SK-N-SH treated with all-trans-retinoic acid at 6 μM for 48 hours (cell line): Measurements from ENCODE around the gene PLEKHN1.
A peak's percentile ranks its signal among the peaks of the same experiment; 100 is the strongest.

Experiments
- ATAC-seq: fragments of 200-7000 bp; cut with Tn5 transposase; 3 replicates; pipeline ENCODE4 v1.9.1; 2020; ENCODE audit warnings: mild to moderate bottlenecking, moderate library complexity
- BACH2 ChIP-seq: fragments of 250-450 bp; sonication (Bioruptor Pico); IDR thresholded peaks from 2 replicates; pipeline ENCODE4 v1.9.0; 2021; ENCODE audit warnings: mild to moderate bottlenecking, borderline replicate concordance
- CSDC2 ChIP-seq: fragments of 250-450 bp; sonication (Bioruptor Pico); IDR thresholded peaks from 2 replicates; pipeline ENCODE4 v1.5.0; 2020; ENCODE audit warnings: mild to moderate bottlenecking, moderate library complexity
- ESRRG ChIP-seq: fragments of 250-450 bp; sonication (Bioruptor Pico); IDR thresholded peaks from 2 replicates; pipeline ENCODE4 v1.6.1; 2021; ENCODE audit warnings: mild to moderate bottlenecking
- GLIS3 ChIP-seq: fragments of 250-450 bp; sonication (Bioruptor Pico); IDR thresholded peaks from 2 replicates; pipeline ENCODE4 v1.5.0; 2020; ENCODE audit warnings: mild to moderate bottlenecking, moderate library complexity
- ISL1 ChIP-seq: fragments of 250-450 bp; sonication (Bioruptor Pico); IDR thresholded peaks from 2 replicates; pipeline ENCODE4 v2.1.2; 2022; ENCODE audit warnings: mild to moderate bottlenecking, moderate library complexity
- OSR1 ChIP-seq: fragments of 250-450 bp; sonication (Bioruptor Pico); IDR thresholded peaks from 2 replicates; pipeline ENCODE4 v1.8.0; 2022; ENCODE audit warnings: moderate library complexity, mild to moderate bottlenecking, inconsistent platforms
- RARB ChIP-seq: fragments of 250-450 bp; sonication (Bioruptor Pico); IDR thresholded peaks from 2 replicates; pipeline ENCODE4 v1.8.0; 2021; ENCODE audit warnings: mild to moderate bottlenecking, moderate library complexity
- SNAI2 ChIP-seq: fragments of 250-450 bp; sonication (Bioruptor Pico); IDR thresholded peaks from 2 replicates; pipeline ENCODE4 v1.5.0; 2020; ENCODE audit warnings: mild to moderate bottlenecking, moderate library complexity
- TCF4 ChIP-seq: fragments of 250-450 bp; sonication (Bioruptor Pico); IDR thresholded peaks from 2 replicates; pipeline ENCODE4 v1.8.0; 2021; ENCODE audit warnings: mild to moderate bottlenecking, moderate library complexity, borderline replicate concordance
- TOX ChIP-seq: fragments of 250-450 bp; sonication (Bioruptor Pico); IDR thresholded peaks from 2 replicates; pipeline ENCODE4 v1.8.0; 2021; ENCODE audit warnings: mild to moderate bottlenecking, moderate library complexity, borderline replicate concordance
- ZC3H10 ChIP-seq: fragments of 250-450 bp; sonication (Bioruptor Pico); IDR thresholded peaks from 2 replicates; pipeline ENCODE4 v1.5.1; 2021; ENCODE audit warnings: mild to moderate bottlenecking, moderate library complexity
- ZFP3 ChIP-seq: fragments of 250-450 bp; sonication (Bioruptor Pico); IDR thresholded peaks from 2 replicates; pipeline ENCODE4 v1.5.0; 2020; ENCODE audit warnings: mild to moderate bottlenecking, moderate library complexity
- ZFP30 ChIP-seq: fragments of 450-650 bp; formaldehyde crosslinking; IDR thresholded peaks from 2 replicates; pipeline ENCODE4 v1.5.0; 2022; ENCODE audit warnings: mild to moderate bottlenecking, moderate library complexity
- ZNF565 ChIP-seq: fragments of 450-650 bp; formaldehyde crosslinking; conservative IDR thresholded peaks from 2 replicates; pipeline ENCODE4 v1.5.0; 2020; ENCODE audit warnings: low read depth, mild to moderate bottlenecking, moderate library complexity
- ZNF70 ChIP-seq: fragments of 450-650 bp; formaldehyde crosslinking; IDR thresholded peaks from 2 replicates; pipeline ENCODE4 v1.5.0; 2020; ENCODE audit warnings: mild to moderate bottlenecking, moderate library complexity
- ZNF8 ChIP-seq: fragments of 450-650 bp; formaldehyde crosslinking; IDR thresholded peaks from 2 replicates; pipeline ENCODE4 v1.5.0; 2020; ENCODE audit warnings: mild to moderate bottlenecking, moderate library complexity
- TF ChIP-seq, protein P1 (sequence below): fragments of 250-450 bp; sonication (Bioruptor Pico); IDR thresholded peaks from 2 replicates; pipeline ENCODE4 v1.5.1; 2020; ENCODE audit warnings: low read depth, mild to moderate bottlenecking, moderate library complexity
- TF ChIP-seq, protein P2 (sequence below): fragments of 250-450 bp; sonication (Bioruptor Pico); IDR thresholded peaks from 2 replicates; pipeline ENCODE4 v1.5.0; 2020; ENCODE audit warnings: mild to moderate bottlenecking, moderate library complexity
- TF ChIP-seq, protein P3 (sequence below): fragments of 250-450 bp; sonication (Bioruptor Pico); IDR thresholded peaks from 2 replicates; pipeline ENCODE4 v1.5.1; 2021; ENCODE audit warnings: mild to moderate bottlenecking, moderate library complexity
- TF ChIP-seq, protein P4 (sequence below): fragments of 250-450 bp; sonication (Bioruptor Pico); IDR thresholded peaks from 2 replicates; pipeline ENCODE4 v1.8.0; 2020; ENCODE audit warnings: mild to moderate bottlenecking, moderate library complexity, borderline replicate concordance

PLEKHN1 gene, protein sequence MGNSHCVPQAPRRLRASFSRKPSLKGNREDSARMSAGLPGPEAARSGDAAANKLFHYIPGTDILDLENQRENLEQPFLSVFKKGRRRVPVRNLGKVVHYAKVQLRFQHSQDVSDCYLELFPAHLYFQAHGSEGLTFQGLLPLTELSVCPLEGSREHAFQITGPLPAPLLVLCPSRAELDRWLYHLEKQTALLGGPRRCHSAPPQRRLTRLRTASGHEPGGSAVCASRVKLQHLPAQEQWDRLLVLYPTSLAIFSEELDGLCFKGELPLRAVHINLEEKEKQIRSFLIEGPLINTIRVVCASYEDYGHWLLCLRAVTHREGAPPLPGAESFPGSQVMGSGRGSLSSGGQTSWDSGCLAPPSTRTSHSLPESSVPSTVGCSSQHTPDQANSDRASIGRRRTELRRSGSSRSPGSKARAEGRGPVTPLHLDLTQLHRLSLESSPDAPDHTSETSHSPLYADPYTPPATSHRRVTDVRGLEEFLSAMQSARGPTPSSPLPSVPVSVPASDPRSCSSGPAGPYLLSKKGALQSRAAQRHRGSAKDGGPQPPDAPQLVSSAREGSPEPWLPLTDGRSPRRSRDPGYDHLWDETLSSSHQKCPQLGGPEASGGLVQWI

DNA sequence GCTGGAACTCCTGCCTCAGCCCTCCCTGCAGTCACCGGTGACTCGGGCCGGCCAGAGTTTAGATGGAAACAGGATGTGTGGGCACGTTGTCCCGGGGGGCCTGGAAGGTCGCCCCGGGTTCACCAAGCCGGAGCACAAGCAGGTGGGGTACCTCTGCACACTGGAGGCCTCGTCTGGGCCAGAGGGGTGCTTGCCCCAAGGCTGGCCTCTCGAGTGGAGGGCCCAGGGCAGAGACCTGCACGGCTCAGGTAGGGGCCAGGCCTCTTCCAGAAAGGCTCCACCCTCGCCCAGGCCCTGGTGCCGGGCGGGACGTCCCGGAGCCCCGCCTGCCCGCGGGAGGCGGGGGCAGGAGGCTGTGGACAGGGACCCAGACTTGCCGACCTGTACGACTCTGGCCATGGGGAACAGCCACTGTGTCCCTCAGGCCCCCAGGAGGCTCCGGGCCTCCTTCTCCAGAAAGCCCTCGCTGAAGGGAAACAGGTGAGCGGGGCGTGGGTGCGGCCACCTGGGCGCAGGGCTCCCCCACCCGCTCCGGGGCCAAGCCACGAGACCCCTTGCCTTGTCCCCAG is at the start of gene PLEKHN1:
TSS of gene PLEKHN1 (plus strand) at position 348 of the 569 bp plus-strand sequence. CDS start at position 398, 50 bp downstream.
- TF ChIP-seq, protein P1, sequence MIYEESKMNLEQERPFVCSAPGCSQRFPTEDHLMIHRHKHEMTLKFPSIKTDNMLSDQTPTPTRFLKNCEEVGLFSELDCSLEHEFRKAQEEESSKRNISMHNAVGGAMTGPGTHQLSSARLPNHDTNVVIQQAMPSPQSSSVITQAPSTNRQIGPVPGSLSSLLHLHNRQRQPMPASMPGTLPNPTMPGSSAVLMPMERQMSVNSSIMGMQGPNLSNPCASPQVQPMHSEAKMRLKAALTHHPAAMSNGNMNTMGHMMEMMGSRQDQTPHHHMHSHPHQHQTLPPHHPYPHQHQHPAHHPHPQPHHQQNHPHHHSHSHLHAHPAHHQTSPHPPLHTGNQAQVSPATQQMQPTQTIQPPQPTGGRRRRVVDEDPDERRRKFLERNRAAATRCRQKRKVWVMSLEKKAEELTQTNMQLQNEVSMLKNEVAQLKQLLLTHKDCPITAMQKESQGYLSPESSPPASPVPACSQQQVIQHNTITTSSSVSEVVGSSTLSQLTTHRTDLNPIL (CRISPR knock-in tag), result no peak
- no peak for TF ChIP-seq TOX
- no peak for TF ChIP-seq TCF4 (CRISPR knock-in tag)
- TF ChIP-seq ZNF70 (CRISPR knock-in tag), result no peak
- no peak for TF ChIP-seq ZNF565
- TF ChIP-seq CSDC2 (CRISPR knock-in tag), result no peak
- no peak for TF ChIP-seq GLIS3 (CRISPR knock-in tag)
- TF ChIP-seq ISL1 (CRISPR knock-in tag), result no peak
- TF ChIP-seq ZFP3, result no peak
- TF ChIP-seq, protein P2, sequence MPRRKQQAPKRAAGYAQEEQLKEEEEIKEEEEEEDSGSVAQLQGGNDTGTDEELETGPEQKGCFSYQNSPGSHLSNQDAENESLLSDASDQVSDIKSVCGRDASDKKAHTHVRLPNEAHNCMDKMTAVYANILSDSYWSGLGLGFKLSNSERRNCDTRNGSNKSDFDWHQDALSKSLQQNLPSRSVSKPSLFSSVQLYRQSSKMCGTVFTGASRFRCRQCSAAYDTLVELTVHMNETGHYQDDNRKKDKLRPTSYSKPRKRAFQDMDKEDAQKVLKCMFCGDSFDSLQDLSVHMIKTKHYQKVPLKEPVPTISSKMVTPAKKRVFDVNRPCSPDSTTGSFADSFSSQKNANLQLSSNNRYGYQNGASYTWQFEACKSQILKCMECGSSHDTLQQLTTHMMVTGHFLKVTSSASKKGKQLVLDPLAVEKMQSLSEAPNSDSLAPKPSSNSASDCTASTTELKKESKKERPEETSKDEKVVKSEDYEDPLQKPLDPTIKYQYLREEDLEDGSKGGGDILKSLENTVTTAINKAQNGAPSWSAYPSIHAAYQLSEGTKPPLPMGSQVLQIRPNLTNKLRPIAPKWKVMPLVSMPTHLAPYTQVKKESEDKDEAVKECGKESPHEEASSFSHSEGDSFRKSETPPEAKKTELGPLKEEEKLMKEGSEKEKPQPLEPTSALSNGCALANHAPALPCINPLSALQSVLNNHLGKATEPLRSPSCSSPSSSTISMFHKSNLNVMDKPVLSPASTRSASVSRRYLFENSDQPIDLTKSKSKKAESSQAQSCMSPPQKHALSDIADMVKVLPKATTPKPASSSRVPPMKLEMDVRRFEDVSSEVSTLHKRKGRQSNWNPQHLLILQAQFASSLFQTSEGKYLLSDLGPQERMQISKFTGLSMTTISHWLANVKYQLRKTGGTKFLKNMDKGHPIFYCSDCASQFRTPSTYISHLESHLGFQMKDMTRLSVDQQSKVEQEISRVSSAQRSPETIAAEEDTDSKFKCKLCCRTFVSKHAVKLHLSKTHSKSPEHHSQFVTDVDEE (CRISPR knock-in tag), result no peak
- TF ChIP-seq ZNF8 (CRISPR knock-in tag), result no peak
- TF ChIP-seq, protein P3, sequence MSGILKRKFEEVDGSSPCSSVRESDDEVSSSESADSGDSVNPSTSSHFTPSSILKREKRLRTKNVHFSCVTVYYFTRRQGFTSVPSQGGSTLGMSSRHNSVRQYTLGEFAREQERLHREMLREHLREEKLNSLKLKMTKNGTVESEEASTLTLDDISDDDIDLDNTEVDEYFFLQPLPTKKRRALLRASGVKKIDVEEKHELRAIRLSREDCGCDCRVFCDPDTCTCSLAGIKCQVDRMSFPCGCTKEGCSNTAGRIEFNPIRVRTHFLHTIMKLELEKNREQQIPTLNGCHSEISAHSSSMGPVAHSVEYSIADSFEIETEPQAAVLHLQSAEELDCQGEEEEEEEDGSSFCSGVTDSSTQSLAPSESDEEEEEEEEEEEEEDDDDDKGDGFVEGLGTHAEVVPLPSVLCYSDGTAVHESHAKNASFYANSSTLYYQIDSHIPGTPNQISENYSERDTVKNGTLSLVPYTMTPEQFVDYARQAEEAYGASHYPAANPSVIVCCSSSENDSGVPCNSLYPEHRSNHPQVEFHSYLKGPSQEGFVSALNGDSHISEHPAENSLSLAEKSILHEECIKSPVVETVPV (CRISPR knock-in tag), result no peak
- TF ChIP-seq ZFP30, result no peak
- no peak for TF ChIP-seq OSR1 (CRISPR knock-in tag)
- TF ChIP-seq SNAI2 (CRISPR knock-in tag), result no peak
- TF ChIP-seq BACH2 (CRISPR knock-in tag), result no peak
- TF ChIP-seq RARB (CRISPR knock-in tag), result no peak
- no peak for ATAC-seq

DNA sequence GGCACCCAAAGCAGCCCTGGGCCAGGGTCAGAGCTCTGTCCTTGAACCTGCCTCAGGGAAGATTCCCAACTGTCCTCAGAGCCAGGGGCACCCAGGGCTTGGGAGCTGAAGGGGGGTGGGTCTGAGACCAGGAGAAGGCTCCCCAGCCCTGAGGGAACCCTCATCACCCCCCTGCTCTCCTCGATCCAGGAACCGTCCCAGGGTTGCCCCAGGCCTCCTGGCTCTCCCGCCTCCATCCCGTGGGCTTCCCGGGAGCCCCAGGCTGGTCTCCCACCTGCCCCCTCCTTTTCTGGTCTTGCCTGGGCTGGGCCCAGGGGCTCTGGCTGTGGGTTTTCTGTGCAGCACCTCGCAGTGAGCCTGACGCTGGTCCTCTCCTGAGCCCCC is 49.2 kb upstream of the PLEKHN1 start:
- peak; percentile 11 for ATAC-seq
- TF ChIP-seq ZNF70 (CRISPR knock-in tag) (no peak), OSR1 (CRISPR knock-in tag) (no peak), GLIS3 (CRISPR knock-in tag) (no peak), ZC3H10 (CRISPR knock-in tag) (no peak), ISL1 (CRISPR knock-in tag) (no peak), ESRRG (CRISPR knock-in tag) (no peak)
- TF ChIP-seq, protein P4, sequence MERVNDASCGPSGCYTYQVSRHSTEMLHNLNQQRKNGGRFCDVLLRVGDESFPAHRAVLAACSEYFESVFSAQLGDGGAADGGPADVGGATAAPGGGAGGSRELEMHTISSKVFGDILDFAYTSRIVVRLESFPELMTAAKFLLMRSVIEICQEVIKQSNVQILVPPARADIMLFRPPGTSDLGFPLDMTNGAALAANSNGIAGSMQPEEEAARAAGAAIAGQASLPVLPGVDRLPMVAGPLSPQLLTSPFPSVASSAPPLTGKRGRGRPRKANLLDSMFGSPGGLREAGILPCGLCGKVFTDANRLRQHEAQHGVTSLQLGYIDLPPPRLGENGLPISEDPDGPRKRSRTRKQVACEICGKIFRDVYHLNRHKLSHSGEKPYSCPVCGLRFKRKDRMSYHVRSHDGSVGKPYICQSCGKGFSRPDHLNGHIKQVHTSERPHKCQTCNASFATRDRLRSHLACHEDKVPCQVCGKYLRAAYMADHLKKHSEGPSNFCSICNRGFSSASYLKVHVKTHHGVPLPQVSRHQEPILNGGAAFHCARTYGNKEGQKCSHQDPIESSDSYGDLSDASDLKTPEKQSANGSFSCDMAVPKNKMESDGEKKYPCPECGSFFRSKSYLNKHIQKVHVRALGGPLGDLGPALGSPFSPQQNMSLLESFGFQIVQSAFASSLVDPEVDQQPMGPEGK (CRISPR knock-in tag), result no peak

DNA sequence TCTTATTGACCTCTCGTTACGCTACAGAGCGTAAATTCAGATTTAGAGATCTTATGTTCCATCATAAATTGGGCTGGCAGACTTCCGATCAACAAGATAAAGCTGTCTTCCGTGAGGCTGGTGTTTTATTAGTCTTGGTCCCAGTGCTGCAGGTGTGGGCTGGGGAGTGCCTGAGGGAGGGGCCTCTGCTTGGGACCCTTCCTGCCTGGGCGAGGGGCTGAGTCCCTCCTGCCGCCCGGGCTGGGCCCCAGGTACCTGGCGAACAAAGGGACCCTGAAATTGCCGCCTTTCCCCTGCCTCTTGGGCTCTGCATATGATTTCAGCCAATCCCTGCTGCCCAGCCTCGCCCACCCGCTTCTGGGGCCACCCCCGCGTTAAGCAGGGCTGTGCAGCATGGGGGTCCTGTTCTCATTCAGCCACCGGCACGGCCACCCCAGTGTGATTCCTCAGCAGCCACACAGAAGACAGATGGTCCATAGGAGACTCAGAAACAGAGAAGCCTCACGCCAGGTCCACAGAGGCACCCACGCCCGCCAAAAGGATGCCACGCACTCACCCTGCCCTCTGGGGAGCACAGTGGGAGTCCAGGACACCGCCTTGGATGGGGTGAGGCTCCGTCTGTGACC is 48.7 kb upstream of the PLEKHN1 start:
- no peak for TF ChIP-seq ZNF8 (CRISPR knock-in tag)
- TF ChIP-seq, protein P1 (CRISPR knock-in tag), result no peak
- no peak for TF ChIP-seq GLIS3 (CRISPR knock-in tag)
- no peak for TF ChIP-seq ZC3H10 (CRISPR knock-in tag)
- TF ChIP-seq ESRRG (CRISPR knock-in tag), result no peak
- TF ChIP-seq ZFP30, result no peak
- TF ChIP-seq OSR1 (CRISPR knock-in tag), result no peak
- no peak for TF ChIP-seq ZNF565
- no peak for TF ChIP-seq RARB (CRISPR knock-in tag)
- no peak for TF ChIP-seq SNAI2 (CRISPR knock-in tag)
- TF ChIP-seq ZFP3, result no peak
- no peak for TF ChIP-seq TCF4 (CRISPR knock-in tag)
- TF ChIP-seq CSDC2 (CRISPR knock-in tag), result no peak
- no peak for ATAC-seq
